Epidermal melanocyte (primary cell): Measurements from ENCODE around the gene SEPTIN14.
"Not testable (repeated sequence)": the region's sequence is repeated elsewhere in the genome, so short reads cannot be mapped to it uniquely, and the experiment has no call there.

Source experiments
- DNase-seq: peaks from one replicate; pipeline ENCODE4 v3.0.0; 2011; ENCODE audit warnings: low spot score; ENCODE audit not compliant: insufficient read length

SEPTIN14 gene

GRCh38 chr7:55862652-55863051 is at the start of gene SEPTIN14:
Gene SEPTIN14, minus strand, starts transcription at chr7:55862752. Its CDS starts 756 bp downstream, at chr7:55861996.
- DNase-seq, result not testable (repeated sequence)

- DNase-seq, result no peak
Measured at GRCh38 chr7:55903985-55904759, 41.6 kb upstream of the SEPTIN14 start.

GRCh38 chr7:55901059-55901458 is 38.5 kb upstream of the SEPTIN14 start:
- not testable (repeated sequence) for DNase-seq

- DNase-seq, result no peak
Measured at GRCh38 chr7:55898287-55898686, 35.7 kb upstream of the SEPTIN14 start.

DNA sequence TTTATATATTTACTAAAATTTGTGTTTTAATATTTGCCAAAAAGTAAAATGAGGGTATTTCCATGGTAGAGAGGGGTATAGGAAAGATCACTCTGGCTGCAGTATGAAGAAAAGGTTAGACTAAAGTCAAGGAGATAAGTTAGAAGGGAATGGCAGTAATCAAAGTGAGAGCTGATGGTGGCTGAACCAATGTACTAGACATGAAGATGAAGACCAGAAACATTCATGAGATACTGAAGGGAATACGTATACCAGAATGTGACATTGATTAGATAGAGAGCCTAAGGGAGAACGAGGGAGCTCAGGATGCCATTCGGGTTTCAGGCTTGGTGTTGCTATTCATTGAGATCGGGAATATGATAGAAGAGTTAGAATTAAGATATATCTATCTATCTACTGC is 32.5 kb upstream of the SEPTIN14 start:
- no peak for DNase-seq

GRCh38 chr7:55893940-55894339 is 31.4 kb upstream of the SEPTIN14 start:
- no peak for DNase-seq

GRCh38 chr7:55888378-55888777 is 25.8 kb upstream of the SEPTIN14 start:
- DNase-seq, result not testable (repeated sequence)

DNA sequence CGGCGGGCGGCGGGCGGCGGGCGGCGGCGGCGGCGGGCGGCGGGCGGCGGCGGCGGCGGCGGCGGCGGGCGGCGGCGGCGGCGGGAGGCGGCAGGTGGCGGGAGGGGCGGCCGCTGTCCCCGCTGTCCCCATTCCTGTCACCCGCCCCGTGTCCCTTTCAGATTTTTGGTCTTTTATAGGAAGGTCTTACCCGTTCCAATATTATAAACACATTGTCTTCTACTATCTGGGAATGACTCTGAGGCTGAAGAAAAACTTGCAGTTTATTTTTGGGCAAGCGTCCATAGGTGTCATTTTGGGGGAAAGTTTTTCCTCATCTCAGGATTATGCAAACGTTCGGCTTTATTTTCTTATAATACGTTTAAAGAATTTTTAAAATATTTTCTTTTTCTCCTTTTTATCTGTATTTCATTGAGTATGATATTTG is 25.3 kb upstream of the SEPTIN14 start:
- no peak for DNase-seq

DNA sequence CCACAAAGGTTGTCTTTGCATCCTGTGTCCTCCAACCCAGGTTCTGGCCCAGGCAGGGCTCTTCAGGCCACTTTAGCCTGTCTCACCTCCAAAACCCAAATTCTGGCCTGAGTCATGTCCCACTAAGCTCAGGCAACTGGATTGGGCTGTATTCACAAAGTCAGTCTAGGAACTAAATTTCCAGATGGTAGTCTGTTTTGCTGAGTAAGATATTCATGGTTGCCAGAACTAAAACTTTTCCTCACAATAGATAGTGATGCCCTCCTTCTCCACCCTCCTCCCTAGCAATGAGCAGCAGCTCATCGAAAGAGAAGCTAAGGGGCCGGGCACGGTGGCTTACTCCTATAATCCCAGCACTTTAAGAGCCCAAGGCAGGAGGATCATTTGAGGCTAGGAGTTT is 21.8 kb upstream of the SEPTIN14 start:
- DNase-seq, result no peak

DNA sequence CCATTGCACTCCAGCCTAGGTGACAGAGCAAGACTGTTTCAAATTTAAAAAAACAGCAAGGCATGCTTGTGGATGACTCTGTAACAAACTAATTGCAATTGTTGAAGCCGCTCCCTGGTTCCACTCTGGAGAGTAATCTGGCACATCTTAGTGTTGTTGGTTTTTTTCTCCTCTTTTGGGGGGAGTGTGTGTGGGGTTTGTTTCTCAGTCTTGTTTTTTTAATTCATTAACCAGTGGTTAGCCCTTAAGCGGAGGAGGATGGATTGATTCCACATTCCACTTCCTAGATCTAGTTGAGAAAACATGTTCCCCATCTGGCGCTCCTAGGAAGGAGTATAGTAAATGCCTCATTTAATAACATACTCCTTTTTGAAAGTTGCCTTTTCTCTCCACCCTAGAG is 16.1 kb upstream of the SEPTIN14 start:
- DNase-seq, result no peak

- DNase-seq, result no peak
Measured at GRCh38 chr7:55877308-55877707, 14.8 kb upstream of the SEPTIN14 start.

DNA sequence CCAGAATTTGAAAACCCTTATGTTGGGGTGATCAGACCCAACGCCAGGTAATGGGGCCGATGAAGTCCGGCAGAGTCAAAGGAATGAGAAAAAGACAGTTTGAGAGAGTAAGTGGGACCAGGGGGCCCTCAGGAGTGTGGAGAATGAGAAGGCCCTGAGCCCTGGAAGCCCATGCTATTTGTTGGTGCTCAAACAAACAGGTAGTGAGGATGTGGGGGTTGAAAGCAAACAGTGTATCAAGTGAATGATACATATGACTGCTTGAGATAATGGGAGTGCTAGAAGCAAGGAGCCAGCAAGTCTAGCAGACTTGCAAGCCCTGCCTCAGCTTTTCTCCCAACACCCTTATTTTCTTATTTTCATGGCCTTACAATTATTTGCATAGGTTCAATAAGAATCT is 11.2 kb upstream of the SEPTIN14 start:
- DNase-seq, result no peak

DNA sequence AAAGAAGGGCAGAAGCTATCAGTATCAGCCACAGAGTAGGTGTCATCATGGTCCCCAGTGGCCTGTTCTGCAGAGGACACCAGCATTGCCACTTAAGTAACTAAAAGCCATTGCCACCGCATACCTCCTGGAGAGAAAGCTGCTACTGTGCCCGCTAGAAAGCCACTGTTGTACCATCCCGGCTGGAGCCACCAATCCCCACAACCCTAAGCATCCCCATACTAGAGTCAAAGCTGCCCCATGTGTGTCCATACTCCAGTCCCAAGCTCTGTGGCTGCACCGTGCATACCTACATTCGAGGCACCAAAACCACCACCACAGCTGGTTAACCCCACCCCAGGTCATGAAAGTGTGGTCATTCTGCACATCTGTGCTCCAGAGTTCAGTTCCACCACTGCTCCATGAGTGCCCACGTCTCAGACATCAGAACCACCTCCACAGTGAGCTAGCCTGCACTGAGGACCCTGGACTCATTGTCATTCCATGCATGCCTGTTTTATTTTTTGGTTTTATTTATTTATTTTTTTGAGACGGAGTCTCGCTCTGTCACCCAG is 9.5 kb upstream of the SEPTIN14 start:
- no peak for DNase-seq

GRCh38 chr7:55868989-55869388 is 6.4 kb upstream of the SEPTIN14 start:
- DNase-seq, result not testable (repeated sequence)

GRCh38 chr7:55845164-55845563 is 17.4 kb downstream of the SEPTIN14 start:
- DNase-seq, result not testable (repeated sequence)

DNA sequence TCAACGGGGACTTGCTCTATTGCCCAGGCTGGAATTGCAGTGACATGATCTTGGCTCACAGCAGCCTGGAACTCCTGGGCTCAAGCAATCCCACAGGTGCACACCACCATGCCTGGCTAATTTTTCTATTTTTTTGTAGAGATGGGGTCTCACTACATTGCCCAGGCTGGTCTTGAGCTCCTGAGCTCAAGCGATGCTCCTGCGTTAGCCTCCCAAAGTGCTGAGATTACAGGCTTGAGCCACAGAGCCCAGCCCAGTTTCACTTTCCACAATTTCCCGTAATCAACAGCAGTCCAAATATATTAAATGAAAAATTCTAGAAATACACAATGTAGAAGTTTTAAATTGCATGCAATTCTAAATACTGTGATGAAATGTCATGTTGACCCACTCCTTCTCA is 24.0 kb downstream of the SEPTIN14 start:
- no peak for DNase-seq

DNA sequence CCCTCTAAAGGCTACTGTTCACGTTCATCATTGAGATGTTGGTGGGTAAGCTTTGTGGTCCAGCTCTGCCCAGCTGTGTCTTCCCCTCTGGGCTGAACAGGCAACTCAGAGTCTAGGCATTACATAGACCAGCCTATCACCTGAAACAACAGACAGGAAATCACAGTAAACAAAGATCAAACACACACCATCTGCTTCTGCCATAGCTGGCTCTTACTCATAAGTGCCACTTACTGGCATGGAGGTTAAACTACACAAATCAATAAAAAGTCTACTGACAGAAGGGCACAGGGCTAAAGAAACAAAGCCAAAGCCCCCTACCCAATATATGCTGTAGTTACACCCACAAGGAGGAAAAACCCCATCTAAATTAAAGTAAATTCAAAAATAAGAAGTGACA is 35.0 kb downstream of the SEPTIN14 start:
- no peak for DNase-seq

DNA sequence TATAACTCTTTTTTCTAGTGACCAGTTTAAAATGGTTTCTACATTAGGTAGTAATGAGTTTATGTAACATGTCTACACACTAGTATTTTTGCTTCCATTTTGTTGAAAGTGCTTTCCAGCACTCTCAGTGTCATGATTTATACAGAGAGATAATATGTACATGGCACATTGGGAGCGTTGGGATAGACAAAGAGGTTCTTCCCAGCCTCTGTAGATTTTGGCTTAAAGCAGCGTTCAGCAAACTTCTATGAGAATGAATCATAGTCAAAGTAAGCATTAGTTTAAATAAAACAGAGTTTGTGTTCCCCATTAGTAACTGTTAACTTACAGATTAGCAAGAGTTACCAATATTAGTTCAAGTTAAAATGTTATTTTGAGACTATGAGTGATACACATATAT is 43.9 kb downstream of the SEPTIN14 start:
- no peak for DNase-seq

DNA sequence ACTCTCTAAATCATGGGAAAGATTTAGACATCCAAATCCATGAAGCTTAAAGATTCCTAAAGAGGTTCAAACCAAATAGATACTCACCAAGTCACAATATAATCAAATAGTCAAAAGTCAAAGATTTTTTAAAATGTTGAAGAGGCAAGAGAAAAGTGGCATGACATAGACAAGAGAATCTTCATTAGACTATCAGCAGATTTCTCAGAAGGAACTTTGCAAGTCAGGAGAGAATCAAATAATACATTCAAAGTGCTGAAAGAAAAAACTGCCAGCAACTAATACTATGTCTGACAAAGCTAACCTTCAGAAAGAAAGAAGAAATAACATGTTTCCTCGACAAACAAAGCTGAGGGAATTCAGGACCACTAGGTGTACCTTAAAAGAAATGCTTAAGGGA is 65.3 kb downstream of the SEPTIN14 start:
- DNase-seq, result not testable (repeated sequence)

GRCh38 chr7:55794527-55794926 is 68.0 kb downstream of the SEPTIN14 start:
- no peak for DNase-seq

DNA sequence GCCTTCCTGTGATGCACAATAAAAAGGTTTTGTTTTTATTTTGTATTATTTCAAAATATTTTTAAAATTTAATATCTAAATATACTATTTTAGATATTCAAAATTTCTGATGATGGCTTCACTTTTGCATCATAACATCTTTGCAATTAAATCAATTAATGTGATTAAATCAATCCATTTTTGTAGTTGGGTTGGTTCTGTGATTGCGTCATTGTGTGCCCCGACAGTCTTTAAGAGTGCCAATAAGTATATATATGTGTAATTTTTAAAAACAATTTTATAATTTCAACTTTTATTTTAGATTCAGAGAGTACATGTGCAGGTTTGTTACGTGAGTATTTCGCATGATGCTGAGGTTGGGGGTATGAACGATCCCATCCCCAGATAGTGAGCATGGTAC is 70.5 kb downstream of the SEPTIN14 start:
- no peak for DNase-seq

DNA sequence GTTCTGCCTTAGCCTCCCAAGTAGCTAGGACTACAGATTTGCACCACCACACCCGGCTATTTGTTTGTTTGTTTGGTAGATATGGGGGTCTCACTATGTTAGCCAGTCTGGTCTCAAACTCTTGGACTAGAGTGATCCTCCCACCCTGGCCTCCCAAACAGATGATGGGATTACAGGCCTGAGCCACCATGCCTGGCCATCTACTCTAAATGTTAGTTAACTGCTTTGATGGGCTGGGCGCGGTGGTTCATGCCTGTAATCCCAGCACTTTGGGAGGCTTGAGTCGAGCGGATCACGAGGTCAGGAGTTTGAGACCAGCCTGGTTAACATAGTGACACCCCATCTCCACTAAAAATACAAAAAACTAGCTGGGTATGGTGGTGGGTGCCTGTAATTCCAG is 74.8 kb downstream of the SEPTIN14 start:
- DNase-seq, result no peak

DNA sequence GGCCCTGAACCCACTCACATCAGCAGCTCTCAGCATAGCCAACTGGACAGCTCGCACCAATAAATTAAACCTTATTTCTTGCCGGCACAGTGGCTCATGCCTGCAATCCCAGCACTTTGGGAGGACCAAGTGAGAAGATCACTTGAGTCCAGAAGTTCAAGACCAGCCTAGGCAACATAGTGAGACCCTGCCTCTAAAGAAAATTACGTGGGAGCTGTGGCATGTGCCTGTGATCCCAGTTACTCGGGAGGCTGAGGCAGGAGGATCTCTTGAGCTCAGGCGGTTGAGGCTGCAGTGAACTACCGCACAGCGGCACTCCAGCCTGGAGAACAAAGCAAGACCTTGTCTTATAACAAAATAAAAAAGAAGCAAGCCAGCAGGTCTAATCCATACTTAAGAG is 75.7 kb downstream of the SEPTIN14 start:
- no peak for DNase-seq
